SK-N-SH treated with all-trans-retinoic acid at 6 μM for 48 hours (cell line): ENCODE measurements around the gene LHFPL6.

Source experiments
- ATAC-seq: fragments of 200-7000 bp; cut with Tn5 transposase; 3 replicates; pipeline ENCODE4 v1.9.1; 2020; ENCODE audit warnings: mild to moderate bottlenecking, moderate library complexity
- ARNTL ChIP-seq: fragments of 450-650 bp; formaldehyde crosslinking; IDR thresholded peaks from 2 replicates; pipeline ENCODE4 v1.5.0; 2020; ENCODE audit warnings: low read depth, mild to moderate bottlenecking, moderate library complexity, borderline replicate concordance
- BACH2 ChIP-seq: fragments of 250-450 bp; sonication (Bioruptor Pico); IDR thresholded peaks from 2 replicates; pipeline ENCODE4 v1.9.0; 2021; ENCODE audit warnings: mild to moderate bottlenecking, borderline replicate concordance
- CSDC2 ChIP-seq: fragments of 250-450 bp; sonication (Bioruptor Pico); IDR thresholded peaks from 2 replicates; pipeline ENCODE4 v1.5.0; 2020; ENCODE audit warnings: mild to moderate bottlenecking, moderate library complexity
- CSRNP3 ChIP-seq: fragments of 250-450 bp; sonication (Bioruptor Pico); IDR thresholded peaks from 2 replicates; pipeline ENCODE4 v1.5.1; 2021; ENCODE audit warnings: mild to moderate bottlenecking, moderate library complexity
- ESRRG ChIP-seq: fragments of 250-450 bp; sonication (Bioruptor Pico); IDR thresholded peaks from 2 replicates; pipeline ENCODE4 v1.6.1; 2021; ENCODE audit warnings: mild to moderate bottlenecking
- GLIS3 ChIP-seq: fragments of 250-450 bp; sonication (Bioruptor Pico); IDR thresholded peaks from 2 replicates; pipeline ENCODE4 v1.5.0; 2020; ENCODE audit warnings: mild to moderate bottlenecking, moderate library complexity
- ISL1 ChIP-seq: fragments of 250-450 bp; sonication (Bioruptor Pico); IDR thresholded peaks from 2 replicates; pipeline ENCODE4 v2.1.2; 2022; ENCODE audit warnings: mild to moderate bottlenecking, moderate library complexity
- OSR1 ChIP-seq: fragments of 250-450 bp; sonication (Bioruptor Pico); IDR thresholded peaks from 2 replicates; pipeline ENCODE4 v1.8.0; 2022; ENCODE audit warnings: moderate library complexity, mild to moderate bottlenecking, inconsistent platforms
- POU6F1 ChIP-seq: fragments of 250-450 bp; sonication (Bioruptor Pico); IDR thresholded peaks from 2 replicates; pipeline ENCODE4 v1.8.0; 2021; ENCODE audit warnings: low read depth, mild to moderate bottlenecking, moderate library complexity, borderline replicate concordance
- PPARA ChIP-seq: fragments of 250-450 bp; sonication (Bioruptor Pico); IDR thresholded peaks from 2 replicates; pipeline ENCODE4 v1.5.0; 2020; ENCODE audit warnings: mild to moderate bottlenecking, borderline replicate concordance
- RARB ChIP-seq: fragments of 250-450 bp; sonication (Bioruptor Pico); IDR thresholded peaks from 2 replicates; pipeline ENCODE4 v1.8.0; 2021; ENCODE audit warnings: mild to moderate bottlenecking, moderate library complexity
- SNAI2 ChIP-seq: fragments of 250-450 bp; sonication (Bioruptor Pico); IDR thresholded peaks from 2 replicates; pipeline ENCODE4 v1.5.0; 2020; ENCODE audit warnings: mild to moderate bottlenecking, moderate library complexity
- TCF4 ChIP-seq: fragments of 250-450 bp; sonication (Bioruptor Pico); IDR thresholded peaks from 2 replicates; pipeline ENCODE4 v1.8.0; 2021; ENCODE audit warnings: mild to moderate bottlenecking, moderate library complexity, borderline replicate concordance
- TOX ChIP-seq: fragments of 250-450 bp; sonication (Bioruptor Pico); IDR thresholded peaks from 2 replicates; pipeline ENCODE4 v1.8.0; 2021; ENCODE audit warnings: mild to moderate bottlenecking, moderate library complexity, borderline replicate concordance
- ZC3H10 ChIP-seq: fragments of 250-450 bp; sonication (Bioruptor Pico); IDR thresholded peaks from 2 replicates; pipeline ENCODE4 v1.5.1; 2021; ENCODE audit warnings: mild to moderate bottlenecking, moderate library complexity
- ZFP3 ChIP-seq: fragments of 250-450 bp; sonication (Bioruptor Pico); IDR thresholded peaks from 2 replicates; pipeline ENCODE4 v1.5.0; 2020; ENCODE audit warnings: mild to moderate bottlenecking, moderate library complexity
- ZNF565 ChIP-seq: fragments of 450-650 bp; formaldehyde crosslinking; conservative IDR thresholded peaks from 2 replicates; pipeline ENCODE4 v1.5.0; 2020; ENCODE audit warnings: low read depth, mild to moderate bottlenecking, moderate library complexity
- ZNF70 ChIP-seq: fragments of 450-650 bp; formaldehyde crosslinking; IDR thresholded peaks from 2 replicates; pipeline ENCODE4 v1.5.0; 2020; ENCODE audit warnings: mild to moderate bottlenecking, moderate library complexity
- ZNF8 ChIP-seq: fragments of 450-650 bp; formaldehyde crosslinking; IDR thresholded peaks from 2 replicates; pipeline ENCODE4 v1.5.0; 2020; ENCODE audit warnings: mild to moderate bottlenecking, moderate library complexity
- TF ChIP-seq, protein P1 (sequence below): fragments of 250-450 bp; sonication (Bioruptor Pico); IDR thresholded peaks from 2 replicates; pipeline ENCODE4 v1.5.0; 2020; ENCODE audit warnings: mild to moderate bottlenecking, moderate library complexity
- TF ChIP-seq, protein P2 (sequence below): fragments of 250-450 bp; sonication (Bioruptor Pico); IDR thresholded peaks from 2 replicates; pipeline ENCODE4 v1.8.0; 2020; ENCODE audit warnings: mild to moderate bottlenecking, moderate library complexity, borderline replicate concordance
- TF ChIP-seq, protein P3 (sequence below): fragments of 250-450 bp; sonication (Bioruptor Pico); IDR thresholded peaks from 2 replicates; pipeline ENCODE4 v1.5.1; 2020; ENCODE audit warnings: low read depth, mild to moderate bottlenecking, moderate library complexity

LHFPL6 gene

GRCh38 chr13:39313721-39314120, 289.3 kb downstream of the LHFPL6 start:
- no peak for ATAC-seq
- TF ChIP-seq SNAI2 (CRISPR knock-in tag) (no peak), ZC3H10 (CRISPR knock-in tag) (no peak), RARB (CRISPR knock-in tag) (no peak), OSR1 (CRISPR knock-in tag) (no peak), BACH2 (CRISPR knock-in tag) (no peak), ZNF565 (no peak), ZFP3 (no peak), CSRNP3 (CRISPR knock-in tag) (no peak), GLIS3 (CRISPR knock-in tag) (no peak)
- TF ChIP-seq, protein P1, sequence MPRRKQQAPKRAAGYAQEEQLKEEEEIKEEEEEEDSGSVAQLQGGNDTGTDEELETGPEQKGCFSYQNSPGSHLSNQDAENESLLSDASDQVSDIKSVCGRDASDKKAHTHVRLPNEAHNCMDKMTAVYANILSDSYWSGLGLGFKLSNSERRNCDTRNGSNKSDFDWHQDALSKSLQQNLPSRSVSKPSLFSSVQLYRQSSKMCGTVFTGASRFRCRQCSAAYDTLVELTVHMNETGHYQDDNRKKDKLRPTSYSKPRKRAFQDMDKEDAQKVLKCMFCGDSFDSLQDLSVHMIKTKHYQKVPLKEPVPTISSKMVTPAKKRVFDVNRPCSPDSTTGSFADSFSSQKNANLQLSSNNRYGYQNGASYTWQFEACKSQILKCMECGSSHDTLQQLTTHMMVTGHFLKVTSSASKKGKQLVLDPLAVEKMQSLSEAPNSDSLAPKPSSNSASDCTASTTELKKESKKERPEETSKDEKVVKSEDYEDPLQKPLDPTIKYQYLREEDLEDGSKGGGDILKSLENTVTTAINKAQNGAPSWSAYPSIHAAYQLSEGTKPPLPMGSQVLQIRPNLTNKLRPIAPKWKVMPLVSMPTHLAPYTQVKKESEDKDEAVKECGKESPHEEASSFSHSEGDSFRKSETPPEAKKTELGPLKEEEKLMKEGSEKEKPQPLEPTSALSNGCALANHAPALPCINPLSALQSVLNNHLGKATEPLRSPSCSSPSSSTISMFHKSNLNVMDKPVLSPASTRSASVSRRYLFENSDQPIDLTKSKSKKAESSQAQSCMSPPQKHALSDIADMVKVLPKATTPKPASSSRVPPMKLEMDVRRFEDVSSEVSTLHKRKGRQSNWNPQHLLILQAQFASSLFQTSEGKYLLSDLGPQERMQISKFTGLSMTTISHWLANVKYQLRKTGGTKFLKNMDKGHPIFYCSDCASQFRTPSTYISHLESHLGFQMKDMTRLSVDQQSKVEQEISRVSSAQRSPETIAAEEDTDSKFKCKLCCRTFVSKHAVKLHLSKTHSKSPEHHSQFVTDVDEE (CRISPR knock-in tag), result no peak
- TF ChIP-seq, protein P2, sequence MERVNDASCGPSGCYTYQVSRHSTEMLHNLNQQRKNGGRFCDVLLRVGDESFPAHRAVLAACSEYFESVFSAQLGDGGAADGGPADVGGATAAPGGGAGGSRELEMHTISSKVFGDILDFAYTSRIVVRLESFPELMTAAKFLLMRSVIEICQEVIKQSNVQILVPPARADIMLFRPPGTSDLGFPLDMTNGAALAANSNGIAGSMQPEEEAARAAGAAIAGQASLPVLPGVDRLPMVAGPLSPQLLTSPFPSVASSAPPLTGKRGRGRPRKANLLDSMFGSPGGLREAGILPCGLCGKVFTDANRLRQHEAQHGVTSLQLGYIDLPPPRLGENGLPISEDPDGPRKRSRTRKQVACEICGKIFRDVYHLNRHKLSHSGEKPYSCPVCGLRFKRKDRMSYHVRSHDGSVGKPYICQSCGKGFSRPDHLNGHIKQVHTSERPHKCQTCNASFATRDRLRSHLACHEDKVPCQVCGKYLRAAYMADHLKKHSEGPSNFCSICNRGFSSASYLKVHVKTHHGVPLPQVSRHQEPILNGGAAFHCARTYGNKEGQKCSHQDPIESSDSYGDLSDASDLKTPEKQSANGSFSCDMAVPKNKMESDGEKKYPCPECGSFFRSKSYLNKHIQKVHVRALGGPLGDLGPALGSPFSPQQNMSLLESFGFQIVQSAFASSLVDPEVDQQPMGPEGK (CRISPR knock-in tag), result no peak

GRCh38 chr13:39312596-39312995, 290.4 kb downstream of the LHFPL6 start:
- ATAC-seq, result no peak
- TF ChIP-seq TOX (no peak), ARNTL (CRISPR knock-in tag) (no peak), CSDC2 (CRISPR knock-in tag) (no peak), ZFP3 (no peak), TCF4 (CRISPR knock-in tag) (no peak), PPARA (no peak), ZC3H10 (CRISPR knock-in tag) (no peak), CSRNP3 (CRISPR knock-in tag) (no peak), ZNF8 (CRISPR knock-in tag) (no peak), ZNF70 (CRISPR knock-in tag) (no peak)
- TF ChIP-seq, protein P2 (CRISPR knock-in tag), result no peak

DNA sequence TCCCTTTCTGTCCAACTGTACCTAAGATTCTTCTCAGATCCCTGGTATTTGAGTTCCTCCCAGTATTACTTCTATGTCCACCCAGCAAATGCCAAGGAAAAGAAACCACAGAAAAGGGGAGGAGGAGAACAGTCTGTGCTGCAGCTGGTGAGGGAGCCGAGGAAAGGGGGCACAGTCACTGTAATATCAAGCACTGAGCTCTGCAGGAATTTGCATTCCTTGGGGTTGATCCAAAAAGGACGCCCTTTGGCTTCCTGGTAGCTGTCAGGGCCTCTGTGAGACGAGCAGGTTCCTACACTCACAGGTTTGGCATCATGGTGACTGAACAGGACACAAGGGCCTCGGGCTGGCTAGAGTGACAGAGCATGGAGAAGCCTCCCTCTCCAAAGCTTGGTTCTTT, 291.4 kb downstream of the LHFPL6 start:
- no peak; the same call in 1 of the 3 replicates for ATAC-seq
- TF ChIP-seq POU6F1 (CRISPR knock-in tag) (no peak), ZNF565 (no peak), ZC3H10 (CRISPR knock-in tag) (no peak), ARNTL (CRISPR knock-in tag) (no peak), GLIS3 (CRISPR knock-in tag) (no peak), ISL1 (CRISPR knock-in tag) (no peak), ESRRG (no peak), CSDC2 (CRISPR knock-in tag) (no peak), TOX (no peak), ZNF70 (CRISPR knock-in tag) (no peak), ZFP3 (no peak), TCF4 (CRISPR knock-in tag) (no peak), BACH2 (CRISPR knock-in tag) (no peak)
- TF ChIP-seq, protein P2 (CRISPR knock-in tag), result no peak
- TF ChIP-seq, protein P3, sequence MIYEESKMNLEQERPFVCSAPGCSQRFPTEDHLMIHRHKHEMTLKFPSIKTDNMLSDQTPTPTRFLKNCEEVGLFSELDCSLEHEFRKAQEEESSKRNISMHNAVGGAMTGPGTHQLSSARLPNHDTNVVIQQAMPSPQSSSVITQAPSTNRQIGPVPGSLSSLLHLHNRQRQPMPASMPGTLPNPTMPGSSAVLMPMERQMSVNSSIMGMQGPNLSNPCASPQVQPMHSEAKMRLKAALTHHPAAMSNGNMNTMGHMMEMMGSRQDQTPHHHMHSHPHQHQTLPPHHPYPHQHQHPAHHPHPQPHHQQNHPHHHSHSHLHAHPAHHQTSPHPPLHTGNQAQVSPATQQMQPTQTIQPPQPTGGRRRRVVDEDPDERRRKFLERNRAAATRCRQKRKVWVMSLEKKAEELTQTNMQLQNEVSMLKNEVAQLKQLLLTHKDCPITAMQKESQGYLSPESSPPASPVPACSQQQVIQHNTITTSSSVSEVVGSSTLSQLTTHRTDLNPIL, result no peak
